Hematopoietic multipotent progenitor cell treated with erythropoietin and hydrocortisone succinate and interleukin-3 and kit ligand, for 8 days (in vitro differentiated cells): ENCODE data around the gene COL8A2.

Experiments used
- DNase-seq: peaks from one replicate; pipeline ENCODE4 v3.0.0-alpha.2; 2015

COL8A2 gene

DNA sequence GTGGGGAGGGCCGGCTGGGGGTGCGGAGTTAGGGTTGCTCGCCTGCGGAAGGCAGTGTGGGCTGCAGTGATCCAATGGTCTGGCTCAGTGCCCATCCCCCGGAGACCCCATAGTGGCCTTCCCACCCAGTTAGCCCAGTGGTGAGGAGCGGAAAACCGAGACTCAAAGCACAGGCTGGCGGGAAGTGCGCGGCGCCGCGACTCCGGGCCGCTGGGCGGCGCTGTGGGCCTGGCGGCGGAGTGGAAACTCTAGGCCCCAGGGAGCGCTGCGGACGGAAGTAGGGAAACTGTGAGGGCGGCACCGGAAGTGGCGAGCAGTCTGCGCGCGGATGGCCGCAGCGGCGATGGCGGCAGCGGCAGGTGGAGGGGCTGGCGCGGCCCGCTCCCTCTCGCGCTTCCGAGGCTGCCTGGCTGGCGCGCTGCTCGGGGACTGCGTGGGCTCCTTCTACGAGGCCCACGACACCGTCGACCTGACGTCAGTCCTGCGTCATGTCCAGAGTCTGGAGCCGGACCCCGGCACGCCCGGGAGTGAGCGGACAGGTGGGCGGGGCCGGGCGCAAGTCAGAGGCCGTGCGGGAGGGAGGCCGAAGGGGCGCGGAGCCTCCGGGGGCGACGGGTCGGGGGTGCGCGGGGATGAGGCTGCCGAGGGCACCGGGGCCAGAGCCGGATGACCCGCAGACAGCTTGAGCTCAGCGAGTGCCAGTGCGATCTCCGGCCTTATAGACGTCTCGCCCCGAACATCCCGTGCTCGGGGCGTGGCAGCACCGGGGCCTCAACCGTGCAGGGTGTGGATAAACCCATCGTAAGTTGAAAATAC is 36.2 kb downstream of the COL8A2 start, which contains the start of gene ADPRS:
Gene ADPRS (plus strand): TSS at position 316 of the 816 bp plus-strand sequence. CDS start 13 bp downstream, at position 329.
- DNase-seq, result peak; percentile 89

DNA sequence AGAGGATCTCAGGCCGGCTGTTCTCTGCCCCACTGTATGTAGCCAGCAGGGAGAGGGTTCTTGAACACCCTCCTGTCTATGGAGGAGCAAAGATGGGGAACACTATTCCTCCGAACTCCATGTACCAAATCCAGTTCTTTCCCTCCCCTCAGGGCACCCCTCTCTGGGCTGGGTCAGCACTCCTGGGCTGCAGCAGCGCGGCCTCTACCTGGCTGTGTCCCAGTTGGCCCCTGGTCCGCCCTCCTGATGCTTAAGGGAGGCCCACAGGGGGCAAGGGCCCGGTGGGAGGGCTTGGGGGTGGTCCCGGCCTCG is 36.8 kb downstream of the COL8A2 start:
- no peak for DNase-seq

DNA sequence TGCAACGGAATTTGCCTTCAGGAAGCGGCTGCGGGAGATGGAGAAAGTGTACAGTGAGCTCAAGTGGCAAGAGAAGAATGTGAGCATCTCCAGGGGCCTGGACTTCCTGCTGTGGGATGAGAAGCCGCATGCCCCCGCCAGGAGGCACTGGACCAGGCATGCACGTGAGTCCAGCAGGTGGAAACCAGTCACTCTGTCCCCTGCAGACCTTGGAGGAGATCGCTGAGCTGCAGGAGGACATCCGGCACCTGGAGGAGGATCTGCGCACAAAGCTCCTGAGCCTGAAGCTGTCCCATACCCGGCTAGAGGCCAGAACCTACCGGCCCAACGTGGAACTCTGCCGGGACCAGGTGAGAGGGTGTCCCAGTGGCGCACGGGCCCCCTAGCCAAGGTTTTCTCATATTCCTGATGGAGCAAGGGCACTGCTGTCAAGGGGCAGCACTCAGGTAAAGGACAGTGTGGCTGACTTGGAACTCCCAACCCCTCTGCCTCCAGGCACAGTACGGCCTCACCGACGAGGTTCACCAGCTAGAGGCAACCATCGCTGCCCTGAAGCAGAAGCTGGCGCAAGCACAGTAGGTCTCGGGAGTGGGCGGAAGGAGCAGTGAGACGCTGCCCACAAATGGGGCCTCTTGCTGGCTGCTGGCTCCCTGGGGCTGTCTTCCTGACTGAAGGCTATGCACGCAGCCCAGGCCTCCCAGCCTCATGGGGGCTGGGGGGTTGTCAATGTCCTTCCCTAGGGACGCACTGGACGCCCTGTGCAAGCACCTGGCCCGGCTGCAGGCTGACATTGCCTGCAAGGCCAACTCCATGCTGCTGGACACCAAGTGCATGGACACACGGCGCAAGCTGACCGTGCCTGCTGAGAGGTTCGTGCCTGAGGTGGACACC is 37.5 kb downstream of the COL8A2 start:
- no peak for DNase-seq

DNA sequence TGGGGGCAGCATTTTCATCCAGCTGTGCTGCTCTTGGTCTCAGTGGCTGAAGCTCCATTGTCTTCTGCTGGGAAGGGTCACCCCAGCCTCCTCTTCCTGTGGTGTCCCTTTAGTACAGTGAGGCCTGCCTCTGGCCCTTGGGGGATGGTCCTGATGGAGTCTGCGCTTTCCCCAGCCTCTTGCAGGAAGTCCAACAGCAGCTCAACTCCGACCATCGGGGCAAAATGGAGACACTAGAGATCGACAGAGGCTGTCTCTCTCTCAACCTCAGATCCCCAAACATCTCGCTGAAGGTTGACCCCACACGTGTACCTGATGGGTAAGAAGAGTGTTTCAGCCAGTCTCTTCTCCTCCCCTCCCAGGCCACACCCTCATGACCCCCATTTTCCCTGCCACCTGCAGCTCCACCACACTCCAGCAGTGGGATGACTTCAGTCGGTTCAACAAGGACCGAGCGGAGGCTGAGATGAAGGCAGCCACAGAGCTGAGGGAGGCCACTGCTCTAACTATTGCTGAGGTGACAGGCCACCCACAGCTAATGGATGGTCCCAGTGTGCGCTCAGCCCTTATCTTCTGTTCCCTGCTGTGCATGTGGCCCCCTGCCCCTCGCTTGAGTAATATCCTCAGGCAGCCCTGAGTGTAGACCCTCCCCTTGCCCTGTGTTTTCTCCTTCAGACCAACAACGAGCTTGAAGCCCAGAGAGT is 38.3 kb downstream of the COL8A2 start:
- no peak for DNase-seq

DNA sequence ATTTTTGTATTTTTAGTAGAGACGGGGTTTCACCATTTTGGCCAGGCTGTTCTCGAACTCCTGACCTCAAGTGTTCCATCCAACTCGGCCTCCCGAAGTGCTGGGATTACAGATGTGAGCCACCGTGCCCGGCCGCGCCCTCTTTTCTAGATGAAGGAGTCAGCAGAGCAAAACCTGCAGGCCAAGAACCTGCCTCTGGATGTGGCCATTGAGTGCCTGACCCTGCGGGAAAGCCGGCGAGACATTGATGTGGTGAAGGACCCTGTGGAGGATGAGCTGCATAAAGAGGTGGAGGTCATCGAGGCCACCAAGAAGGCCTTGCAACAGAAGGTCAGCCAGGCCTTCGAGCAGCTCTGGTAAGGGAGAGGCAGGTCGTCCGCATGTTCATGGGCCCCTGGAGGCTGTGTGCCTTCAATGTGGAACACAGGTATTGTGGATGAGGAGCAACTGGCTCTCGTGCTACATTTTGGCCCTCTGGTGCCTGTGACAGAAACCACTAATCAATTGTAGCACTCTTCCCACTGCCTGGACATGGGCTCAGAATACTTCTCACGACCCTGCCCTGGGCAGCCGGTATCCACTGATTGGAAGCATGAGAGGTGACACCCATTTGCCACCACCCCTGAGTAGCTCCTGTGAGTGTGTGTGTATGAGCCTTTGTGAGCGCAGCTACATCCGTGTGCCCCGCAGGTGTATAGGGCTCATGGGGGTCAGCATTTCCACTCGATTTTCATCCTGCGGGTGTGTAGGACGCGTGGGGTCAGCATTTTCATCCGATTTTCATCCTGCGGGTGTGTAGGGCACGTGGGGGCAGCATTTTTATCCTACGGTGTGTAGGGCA is 39.1 kb downstream of the COL8A2 start:
- no peak for DNase-seq

DNA sequence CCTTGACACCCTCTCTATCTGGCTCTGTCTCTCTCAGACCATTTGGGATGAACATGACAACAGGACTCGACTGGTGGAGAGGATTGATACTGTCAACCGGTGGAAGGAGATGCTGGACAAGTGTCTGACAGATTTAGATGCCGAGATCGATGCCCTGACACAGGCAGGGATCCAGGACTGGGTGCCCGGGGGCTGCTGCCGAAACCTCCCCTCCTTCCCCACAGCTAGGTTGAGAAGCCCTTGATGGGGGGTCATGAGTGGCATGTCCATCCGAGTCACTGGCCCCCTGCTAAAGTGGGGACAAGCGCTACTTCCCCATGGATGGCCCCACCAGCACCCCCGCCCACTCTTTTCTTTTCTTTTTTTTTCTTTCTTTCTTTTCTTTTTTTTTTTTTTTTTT is 39.9 kb downstream of the COL8A2 start:
- DNase-seq, result no peak

DNA sequence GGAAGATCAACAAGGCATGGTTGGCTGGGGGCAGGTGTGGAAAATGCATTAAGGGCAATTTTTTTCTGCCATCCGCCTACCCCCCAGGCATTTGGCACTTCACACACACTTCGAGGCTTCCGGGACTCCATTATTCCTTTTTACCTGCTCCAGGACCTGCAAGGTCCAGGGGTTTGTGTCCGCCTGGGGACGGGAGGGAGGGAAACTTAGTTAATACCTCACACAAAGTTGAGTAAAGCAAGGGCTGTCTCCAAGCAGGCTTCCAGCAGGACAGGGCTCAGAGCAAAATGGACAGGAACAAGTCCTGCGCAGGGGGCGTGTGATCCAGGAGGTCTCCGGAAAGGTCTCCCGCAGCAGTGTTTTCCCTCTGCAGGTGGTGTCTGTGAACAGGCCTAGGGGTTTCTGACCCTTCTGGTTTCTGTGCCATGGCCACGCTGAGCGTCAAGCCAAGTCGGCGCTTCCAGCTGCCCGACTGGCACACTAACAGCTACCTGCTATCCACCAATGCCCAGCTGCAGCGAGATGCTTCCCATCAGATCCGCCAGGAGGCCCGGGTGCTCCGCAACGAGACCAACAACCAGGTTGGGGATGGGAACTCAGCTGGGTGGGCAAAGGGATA is 40.4 kb downstream of the COL8A2 start:
- DNase-seq, result no peak

DNA sequence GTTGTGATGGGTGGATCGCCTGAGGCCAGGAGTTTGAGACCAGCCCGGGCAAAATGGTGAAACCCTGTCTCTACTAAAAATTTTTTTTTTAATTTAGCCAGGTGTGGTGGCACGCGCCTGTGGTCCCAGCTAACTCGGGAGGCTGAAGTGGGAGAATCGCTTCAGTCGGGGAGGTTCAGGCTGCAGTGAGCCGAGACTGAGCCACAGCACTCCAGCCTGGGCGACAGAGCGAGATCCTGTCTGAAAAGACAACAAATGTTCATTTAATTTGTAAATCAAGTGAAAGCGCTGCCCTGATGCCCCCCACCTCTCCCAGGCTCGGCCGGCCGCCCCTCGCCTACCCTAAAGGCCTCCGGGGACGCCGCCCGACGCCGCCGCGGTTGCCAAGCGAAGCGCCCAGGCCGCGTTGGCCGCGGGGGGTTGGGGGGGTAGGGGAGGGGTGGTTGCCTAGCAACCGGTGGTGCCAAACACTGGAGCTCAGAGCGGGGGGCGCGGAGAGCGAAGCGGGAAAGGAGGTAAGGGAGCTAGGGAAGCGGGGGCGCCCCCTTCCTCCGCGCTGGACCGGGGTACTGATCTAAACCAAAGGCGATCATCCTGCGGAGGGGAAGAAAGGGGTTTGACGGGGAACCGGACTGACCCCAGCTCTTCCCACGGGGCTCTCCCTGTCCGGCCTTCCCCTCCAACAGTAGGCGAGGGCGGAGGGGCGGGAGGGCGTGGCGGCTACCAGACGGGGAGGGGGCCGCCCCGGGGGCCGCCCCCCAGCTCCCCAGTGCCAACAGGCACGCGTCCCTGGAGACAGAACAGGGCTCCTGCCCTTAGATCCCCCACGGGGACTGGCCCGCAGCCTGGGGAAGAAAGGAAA is 41.2 kb downstream of the COL8A2 start, which contains the start of gene TEKT2:
Gene TEKT2 (plus strand): TSS at position 460 of the 862 bp plus-strand sequence. CDS start 828 bp downstream, outside the sequence.
- peak; percentile 9 for DNase-seq

DNA sequence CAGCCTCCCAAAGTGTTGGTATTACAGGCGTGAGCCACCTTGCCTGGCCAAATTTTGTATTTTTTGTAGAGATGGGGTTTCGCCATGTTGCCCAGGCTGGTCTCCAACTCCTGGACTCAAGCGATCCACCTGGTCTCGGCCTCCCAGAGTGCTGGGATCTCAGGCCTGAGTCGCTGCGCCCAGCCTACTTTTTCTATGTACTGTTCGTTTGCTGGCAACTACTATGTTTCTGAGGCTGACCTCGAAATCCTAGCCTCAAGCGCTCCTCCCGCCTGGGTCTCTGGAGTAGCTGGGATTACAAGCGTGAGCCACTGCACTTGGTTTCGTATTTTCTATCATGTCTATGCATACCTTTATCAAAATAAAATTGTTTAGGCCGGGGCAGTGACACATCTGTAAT is 41.8 kb downstream of the COL8A2 start:
- no peak for DNase-seq

DNA sequence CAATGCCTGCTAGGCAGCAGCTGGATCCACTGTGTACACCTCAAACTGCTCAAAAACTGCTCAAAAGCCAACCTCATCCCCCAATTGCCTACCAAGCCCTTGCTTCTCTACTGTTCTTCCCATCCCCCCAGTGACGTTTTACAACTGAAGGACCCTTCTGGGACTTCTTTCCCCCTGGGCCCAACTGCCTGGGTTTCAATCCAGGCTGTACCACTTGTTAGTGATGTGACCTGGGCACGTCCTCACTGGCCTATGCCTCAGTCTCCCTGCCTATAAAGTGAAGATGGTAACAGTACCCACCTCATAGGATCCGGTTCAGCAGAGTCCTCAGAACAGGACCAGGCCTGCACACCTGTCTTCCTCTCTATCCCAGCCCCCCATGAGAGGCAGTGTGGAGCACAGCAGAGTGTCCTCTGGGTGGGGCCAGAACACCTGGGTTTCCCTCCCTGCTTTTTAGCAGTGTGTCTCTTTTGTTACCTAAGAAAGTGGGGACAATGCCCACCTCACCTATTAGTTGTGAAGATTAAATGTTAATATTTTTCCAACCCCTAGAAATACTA is 43.0 kb downstream of the COL8A2 start:
- no peak for DNase-seq

DNA sequence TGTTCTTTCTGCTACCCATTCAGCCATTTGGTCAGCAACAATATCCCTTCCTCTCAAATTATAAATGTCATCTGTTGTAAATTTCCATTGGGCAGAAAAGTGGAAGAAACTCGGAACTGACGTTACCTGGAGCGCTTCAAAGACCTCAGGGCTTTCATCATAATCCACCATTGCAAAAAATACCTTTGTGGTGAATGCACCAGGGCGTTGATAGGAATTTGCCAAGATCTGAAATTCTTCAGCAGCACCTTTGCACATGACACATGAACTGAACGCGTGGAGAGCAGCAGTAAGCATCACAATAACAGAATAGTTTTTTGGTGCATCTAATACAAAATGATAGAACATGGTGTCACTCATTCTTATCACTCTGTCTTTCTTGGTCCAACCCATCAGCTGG is 44.2 kb downstream of the COL8A2 start:
- no peak for DNase-seq

DNA sequence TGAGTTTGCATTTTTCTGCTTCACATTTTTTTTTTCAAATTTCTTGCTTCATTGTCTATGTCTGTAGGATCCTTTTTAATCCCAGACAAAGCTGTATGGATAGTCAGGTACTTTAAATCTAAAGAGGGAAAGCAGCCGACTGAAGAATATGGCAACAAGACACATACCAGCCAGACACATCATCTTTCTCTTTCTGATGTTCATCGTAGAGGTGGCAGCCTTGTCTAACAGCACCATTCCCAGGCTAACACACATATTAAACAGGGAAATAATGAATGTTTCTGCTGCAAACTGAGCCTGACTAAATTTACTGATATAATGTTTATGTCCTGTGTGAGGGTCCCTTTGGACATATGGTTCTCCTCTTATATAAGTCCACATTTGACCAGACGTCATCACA is 44.8 kb downstream of the COL8A2 start:
- DNase-seq, result no peak

DNA sequence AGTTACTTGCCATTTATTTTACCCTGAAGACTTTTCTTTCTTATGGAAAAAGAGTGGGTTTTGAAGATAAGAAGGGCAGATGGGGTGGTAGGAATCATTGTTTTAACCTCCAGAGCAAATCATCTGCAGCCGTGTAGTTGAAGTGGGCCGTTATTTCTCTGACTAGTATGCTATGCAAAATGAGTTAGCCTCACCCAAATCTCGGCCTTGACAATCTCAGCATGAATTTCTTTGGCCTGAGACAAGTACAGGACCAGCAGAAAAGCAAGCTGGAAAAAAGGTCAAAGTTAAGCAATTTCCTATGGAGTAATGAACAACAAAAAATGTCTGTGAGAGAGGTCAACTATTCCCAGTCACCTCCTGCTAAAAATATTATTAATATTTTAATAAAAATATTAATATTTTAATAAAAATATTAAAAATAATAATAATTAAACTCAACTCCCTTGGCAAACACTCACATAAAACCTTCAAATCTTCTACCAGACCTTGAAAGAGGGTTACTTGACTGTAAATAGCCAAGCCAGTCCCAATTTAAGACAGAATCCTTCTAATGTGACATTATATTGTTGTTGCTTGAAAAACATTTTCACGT is 47.9 kb downstream of the COL8A2 start:
- no peak for DNase-seq

DNA sequence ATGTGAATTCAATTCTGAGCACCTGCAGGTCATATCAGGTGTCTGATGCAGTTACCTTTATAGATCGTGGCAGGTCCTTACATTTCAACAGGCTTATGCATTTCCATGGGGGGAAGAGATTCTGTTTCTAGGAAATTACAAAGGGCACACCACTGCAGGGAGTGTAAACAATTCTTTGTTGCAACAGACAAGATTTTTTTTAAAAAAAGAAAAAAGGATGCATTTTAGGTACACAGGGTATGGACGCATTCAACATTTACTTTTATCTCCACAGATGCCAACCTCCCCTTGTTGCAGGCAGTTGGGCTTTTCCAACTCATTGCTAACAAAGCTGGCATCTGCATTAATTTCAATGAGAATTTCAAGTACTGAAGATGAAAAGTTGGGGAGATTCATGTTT is 54.7 kb downstream of the COL8A2 start:
- no peak for DNase-seq

DNA sequence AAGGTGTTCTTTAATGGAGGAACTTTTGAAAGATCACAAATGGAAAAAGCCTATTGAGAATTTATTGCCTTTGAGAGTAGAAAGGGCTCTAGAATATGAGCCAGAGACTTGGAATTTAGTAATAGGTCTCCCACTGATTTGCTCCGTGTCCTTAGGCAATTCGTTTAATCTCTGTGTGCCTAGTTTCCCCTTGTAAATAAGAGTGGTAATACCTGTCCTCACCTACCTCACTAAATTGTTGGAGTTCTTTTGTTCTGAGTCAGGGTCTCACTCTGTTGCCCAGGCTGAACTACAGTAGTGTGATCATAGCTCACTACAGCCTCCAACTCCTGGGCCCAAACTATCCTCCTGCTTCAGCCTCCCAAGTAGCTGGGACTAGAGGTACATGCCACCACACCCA is 56.2 kb downstream of the COL8A2 start:
- DNase-seq, result no peak

DNA sequence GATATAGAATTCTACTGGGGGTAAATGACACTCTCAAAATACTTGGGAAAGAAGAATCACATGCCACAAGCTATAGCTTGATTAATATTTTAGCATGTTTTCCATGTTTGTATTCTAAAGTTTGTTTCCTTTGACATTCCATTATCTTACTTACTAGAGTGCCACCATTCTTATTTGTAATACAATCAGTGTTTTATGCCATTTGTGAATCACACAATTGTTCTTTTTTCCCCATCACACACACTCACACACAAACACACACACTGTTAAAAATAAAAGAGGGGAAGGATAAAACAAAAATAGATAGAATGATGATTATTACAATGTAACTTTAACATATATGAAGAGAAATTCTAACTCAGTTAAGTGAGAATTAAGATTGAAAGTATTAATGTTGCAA is 57.2 kb downstream of the COL8A2 start:
- no peak for DNase-seq

DNA sequence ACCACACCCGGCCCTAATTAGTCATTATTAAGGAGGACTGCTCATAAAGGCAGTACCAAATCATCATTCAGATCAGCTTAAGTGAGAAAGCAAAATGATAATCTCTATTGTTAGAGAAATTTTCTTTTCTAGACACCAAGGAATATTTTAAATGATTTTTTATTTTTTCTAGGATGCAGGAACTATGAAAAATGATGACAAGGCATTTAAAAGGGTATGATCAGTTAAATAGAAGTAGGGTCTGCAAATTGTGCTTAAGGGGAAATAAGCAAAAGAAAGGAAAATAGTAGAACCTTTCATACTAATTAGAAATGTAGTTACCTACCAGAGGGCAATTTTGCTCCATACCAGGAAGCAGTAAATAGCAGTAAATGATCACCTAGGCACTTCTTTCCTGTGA is 62.7 kb downstream of the COL8A2 start:
- DNase-seq, result no peak

DNA sequence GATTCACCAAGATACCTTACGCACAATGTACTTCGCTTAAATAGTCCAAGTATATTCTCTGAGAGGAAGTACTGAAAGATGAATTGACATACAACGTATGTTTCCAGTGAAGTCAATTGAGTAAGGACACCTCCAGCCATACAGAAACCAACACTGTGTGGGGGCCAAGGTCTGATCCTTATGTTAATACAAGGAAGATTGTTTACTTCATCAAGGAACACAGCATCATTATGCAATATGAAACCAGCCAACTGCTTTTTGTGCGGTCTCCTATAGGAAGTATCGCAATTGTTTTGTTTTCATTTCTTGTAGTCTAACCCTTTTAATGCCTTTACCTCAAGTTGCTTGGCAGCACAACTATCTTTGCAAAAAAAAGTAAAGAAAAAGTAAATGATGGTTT is 69.3 kb downstream of the COL8A2 start:
- no peak for DNase-seq

DNA sequence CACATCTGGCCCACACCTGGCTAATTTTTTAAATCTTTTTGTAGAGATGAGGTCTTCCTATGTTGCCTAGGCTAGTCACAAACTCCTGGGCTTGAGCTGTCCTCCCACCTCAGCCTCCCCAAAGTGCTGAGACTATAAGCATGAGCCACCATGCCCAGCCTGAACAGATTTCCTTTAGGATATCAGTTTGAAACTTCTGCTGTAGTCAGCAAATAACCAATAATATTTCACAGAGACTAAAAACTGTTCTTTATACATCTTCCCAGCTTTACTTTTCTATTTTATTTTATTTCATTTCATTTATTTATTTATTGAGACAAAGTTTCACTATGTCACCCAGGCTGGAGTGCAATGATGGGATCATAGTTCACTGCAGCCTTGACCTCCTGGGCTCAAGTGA is 71.0 kb downstream of the COL8A2 start:
- DNase-seq, result no peak

DNA sequence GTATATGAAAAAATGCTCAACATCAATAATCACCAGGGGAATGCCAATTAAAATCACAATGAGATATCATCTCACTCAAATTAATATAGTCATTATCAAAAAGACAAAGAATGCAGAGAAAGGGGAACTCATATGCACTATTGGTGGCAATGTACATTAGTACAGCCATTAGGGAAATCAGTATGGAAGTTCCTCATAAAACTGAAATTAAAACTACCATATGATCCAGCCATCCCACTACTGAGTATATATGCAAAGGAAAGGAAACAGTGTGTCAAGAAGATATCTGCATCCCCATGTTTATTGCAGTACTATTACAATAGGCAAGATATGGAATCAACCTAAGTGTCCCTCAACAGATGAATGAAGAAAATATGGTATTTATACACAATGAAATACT is 73.2 kb downstream of the COL8A2 start:
- DNase-seq, result no peak
